Measurements from ENCODE around the gene TMEM232. TPM values are rescaled to one million over a fixed set of nuclear protein-coding genes. Genes with fewer than 3 reads are reported as not detected.
A peak's percentile ranks its signal among the peaks of the same experiment; 100 is the strongest.

Gene TMEM232
- total RNA-seq, 1 experiment from 2014 or later, result 1.6 TPM

DNA sequence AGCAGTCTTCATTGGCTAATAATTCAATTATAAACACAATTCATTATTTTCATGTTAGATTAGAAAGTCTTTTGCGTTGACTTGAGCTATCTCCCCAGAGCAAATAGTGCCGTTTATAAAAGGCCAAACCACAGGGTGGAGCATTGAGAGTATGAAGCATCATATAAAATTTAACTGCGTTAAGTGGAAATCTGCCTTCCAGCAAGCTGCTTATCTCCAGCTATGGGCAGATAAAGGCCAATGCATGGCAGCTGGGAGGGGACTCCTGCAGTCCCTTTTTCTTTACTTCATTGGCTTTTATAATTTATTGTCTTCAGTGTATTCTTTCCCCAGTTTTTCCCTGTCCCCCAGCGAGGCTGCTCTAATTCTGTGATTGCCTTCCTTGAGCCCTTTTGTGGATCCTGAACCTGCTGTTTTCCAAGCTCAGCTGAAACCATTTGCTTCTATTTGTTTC is 113.7 kb downstream of the TMEM232 start:
- H3K14ac ChIP-seq (ENCODE audit: insufficient read depth, low read length), result no peak overlapping the region
- no peaks in the 10 kb centered on the region for H3K79me2 ChIP-seq (ENCODE audit: insufficient read depth, low read length)
- H4K91ac ChIP-seq (ENCODE audit: insufficient read length, low read depth, low read length), result no peak overlapping the region
- H3K27me3 ChIP-seq (ENCODE audit: insufficient read depth, low read length), result no peaks in the 10 kb centered on the region
- WGBS (ENCODE audit: extremely low coverage, insufficient read length, low lambda C conversion rate), result no CpG with 5 or more reads among the region's 4 CpGs
- H2AFZ ChIP-seq (ENCODE audit: low read length), result no peak overlapping the region
- H4K20me1 ChIP-seq (ENCODE audit: control insufficient read depth, insufficient read depth, insufficient read length), result no peaks in the 10 kb centered on the region
- no peaks in the 10 kb centered on the region for H3K23me2 ChIP-seq (ENCODE audit: insufficient read length, low read depth, low read length, poor library complexity, severe bottlenecking)
- no peak overlapping the region for H3K9ac ChIP-seq (ENCODE audit: extremely low read depth, insufficient read length, low read length)
- Mint-ChIP-seq H3K4me3 (no peak overlapping the region), H3K9me3 (peaks cover 9 to 13% of the 10 kb centered on the region in 2 experiments), H3K27ac (peak overlapping the region in 1 of 3 experiments; percentile 61; a peak in 1 of 7 replicates), H3K36me3 (ENCODE audit: insufficient read depth in 1 of 3, low read depth in 3 of 3) (peaks cover 2 to 10% (median 5%) of the 10 kb centered on the region in 3 experiments; a peak in 4 of 7 replicates), H3K27me3 (ENCODE audit: low read depth) (no peaks in the 10 kb centered on the region), H3K4me1 (peaks cover 3 to 5% of the 10 kb centered on the region in 2 experiments; a peak in 1 of 4 replicates)
- H4K8ac ChIP-seq (replicated peaks; ENCODE audit: insufficient read length, low read depth, low read length), result no peak overlapping the region
- H2BK12ac ChIP-seq (ENCODE audit: insufficient read length, low read depth, low read length), result no peak overlapping the region
- TF ChIP-seq, protein P1, sequence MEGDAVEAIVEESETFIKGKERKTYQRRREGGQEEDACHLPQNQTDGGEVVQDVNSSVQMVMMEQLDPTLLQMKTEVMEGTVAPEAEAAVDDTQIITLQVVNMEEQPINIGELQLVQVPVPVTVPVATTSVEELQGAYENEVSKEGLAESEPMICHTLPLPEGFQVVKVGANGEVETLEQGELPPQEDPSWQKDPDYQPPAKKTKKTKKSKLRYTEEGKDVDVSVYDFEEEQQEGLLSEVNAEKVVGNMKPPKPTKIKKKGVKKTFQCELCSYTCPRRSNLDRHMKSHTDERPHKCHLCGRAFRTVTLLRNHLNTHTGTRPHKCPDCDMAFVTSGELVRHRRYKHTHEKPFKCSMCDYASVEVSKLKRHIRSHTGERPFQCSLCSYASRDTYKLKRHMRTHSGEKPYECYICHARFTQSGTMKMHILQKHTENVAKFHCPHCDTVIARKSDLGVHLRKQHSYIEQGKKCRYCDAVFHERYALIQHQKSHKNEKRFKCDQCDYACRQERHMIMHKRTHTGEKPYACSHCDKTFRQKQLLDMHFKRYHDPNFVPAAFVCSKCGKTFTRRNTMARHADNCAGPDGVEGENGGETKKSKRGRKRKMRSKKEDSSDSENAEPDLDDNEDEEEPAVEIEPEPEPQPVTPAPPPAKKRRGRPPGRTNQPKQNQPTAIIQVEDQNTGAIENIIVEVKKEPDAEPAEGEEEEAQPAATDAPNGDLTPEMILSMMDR (conservative IDR thresholded peaks at IDR 0.05), result no peak
- H3K56ac ChIP-seq (ENCODE audit: insufficient read length, low read depth, low read length), result no peak overlapping the region
- no peak overlapping the region for H2BK20ac ChIP-seq (ENCODE audit: low read depth, low read length, poor library complexity, severe bottlenecking)
- no peak overlapping the region for H2BK120ac ChIP-seq (ENCODE audit: low read depth, low read length, poor library complexity, severe bottlenecking)
- H3K79me1 ChIP-seq (ENCODE audit: insufficient read depth, low read depth, low read length, poor library complexity, severe bottlenecking), result no peaks in the 10 kb centered on the region
- H3T11ph ChIP-seq (ENCODE audit: low read length), result no peak overlapping the region
- no peak overlapping the region for H3K4ac ChIP-seq (ENCODE audit: low read depth, low read length)
- no peak overlapping the region for H3K18ac ChIP-seq (ENCODE audit: insufficient read length, low read depth, low read length)
- H4K5ac ChIP-seq (ENCODE audit: insufficient read length, low read depth, low read length), result no peak overlapping the region
- H3K27ac ChIP-seq (ENCODE audit: insufficient read length, low read depth, low read length), result no peak overlapping the region
- H2BK5ac ChIP-seq (ENCODE audit: insufficient read length, low read length), result no peak overlapping the region
- H3K23ac ChIP-seq (ENCODE audit: insufficient read length, low read depth, low read length), result no peak overlapping the region
- DNase-seq, result no peak
- H3K4me2 ChIP-seq (ENCODE audit: insufficient read depth, insufficient read length, low read length), result no peak overlapping the region
- no peak overlapping the region for H2AK5ac ChIP-seq (ENCODE audit: insufficient read length, low read length)
- H3K9me3 ChIP-seq (ENCODE audit: control insufficient read depth, low read depth, low read length), result no peaks in the 10 kb centered on the region
- no peaks in the 10 kb centered on the region for H3K4me1 ChIP-seq (ENCODE audit: insufficient read depth, low read length)
- H2BK15ac ChIP-seq (ENCODE audit: low read depth, low read length), result no peak overlapping the region

All from H9 (cell line).